ENCODE results near the gene PLEKHH2. TPM values are rescaled to one million over a fixed set of nuclear protein-coding genes. Genes with fewer than 3 reads are reported as not detected.

The PLEKHH2 gene
- total RNA-seq, 4 donors from 2014 or later = 6.8 to 77.3 (median 11.5) TPM

DNA sequence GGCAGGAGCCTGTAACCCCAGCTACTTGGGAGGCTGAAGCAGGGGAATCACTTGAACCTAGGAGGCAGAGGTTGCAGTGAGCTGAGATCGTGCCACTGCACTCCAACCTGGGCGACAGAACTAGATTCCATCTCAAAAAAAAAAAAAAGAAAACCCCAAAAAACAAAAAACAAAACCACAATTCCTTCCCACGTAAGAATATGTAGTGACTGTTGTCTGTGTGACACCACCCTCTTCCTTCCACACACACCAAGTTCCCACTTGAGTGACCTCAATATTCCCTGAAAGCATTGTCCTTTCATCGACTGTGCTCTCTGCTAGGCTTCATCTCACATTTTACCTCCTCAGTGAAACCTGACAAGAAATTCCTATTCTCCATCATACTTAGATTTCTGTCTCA is 32.4 kb upstream of the PLEKHH2 start:
- Histone ChIP-seq H3K4me1 (no peaks in the 10 kb centered on the region), H3K4me3 (no peak overlapping the region), H3K27ac (no peak overlapping the region), H3K27me3 (no peaks in the 10 kb centered on the region), H3K36me3 (no peaks in the 10 kb centered on the region), H3K9me3 (no peaks in the 10 kb centered on the region)
- no peak for TF ChIP-seq POLR2AphosphoS5 (IDR thresholded peaks at IDR 0.05)
- WGBS = 62% methylated on average over 4 of the region's 4 CpGs
- DNase-seq (ENCODE audit: low spot score in 2 of 2) = no peak

DNA sequence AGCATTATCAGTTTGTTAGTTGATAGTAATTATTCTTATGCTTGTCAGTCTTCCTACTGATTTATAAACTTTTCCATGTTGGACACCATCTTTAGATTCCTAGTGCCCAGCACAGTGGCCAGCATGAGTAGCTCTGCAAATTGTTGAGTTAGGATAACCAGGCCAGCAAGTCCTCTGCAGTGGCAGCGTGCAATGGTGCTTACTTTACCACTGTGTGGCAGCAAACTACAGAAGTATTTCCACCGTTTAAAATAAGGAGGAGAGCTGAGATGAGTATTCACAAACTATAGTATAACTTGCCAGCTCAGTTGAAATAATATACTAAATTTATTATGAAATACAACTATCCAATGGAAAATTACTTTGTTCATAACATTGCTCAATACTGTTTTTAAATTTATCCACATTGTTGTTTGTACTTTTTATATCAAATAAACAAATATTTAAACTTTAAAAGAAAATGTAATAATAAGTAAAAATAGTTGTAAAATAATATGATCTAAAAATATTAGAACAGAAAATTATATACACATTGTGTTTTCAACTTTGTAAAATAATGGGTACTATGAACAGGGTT is 31.9 kb upstream of the PLEKHH2 start:
- Histone ChIP-seq H3K27me3 (no peaks in the 10 kb centered on the region), H3K36me3 (no peaks in the 10 kb centered on the region), H3K9me3 (no peaks in the 10 kb centered on the region), H3K4me1 (no peaks in the 10 kb centered on the region), H3K27ac (no peak overlapping the region), H3K4me3 (no peak overlapping the region)
- DNase-seq (ENCODE audit: low spot score in 2 of 2) = no peak
- 4% methylated on average over 2 of the region's 2 CpGs for WGBS
- TF ChIP-seq POLR2A (IDR thresholded peaks at IDR 0.05) = no peak
- TF ChIP-seq, protein P1, sequence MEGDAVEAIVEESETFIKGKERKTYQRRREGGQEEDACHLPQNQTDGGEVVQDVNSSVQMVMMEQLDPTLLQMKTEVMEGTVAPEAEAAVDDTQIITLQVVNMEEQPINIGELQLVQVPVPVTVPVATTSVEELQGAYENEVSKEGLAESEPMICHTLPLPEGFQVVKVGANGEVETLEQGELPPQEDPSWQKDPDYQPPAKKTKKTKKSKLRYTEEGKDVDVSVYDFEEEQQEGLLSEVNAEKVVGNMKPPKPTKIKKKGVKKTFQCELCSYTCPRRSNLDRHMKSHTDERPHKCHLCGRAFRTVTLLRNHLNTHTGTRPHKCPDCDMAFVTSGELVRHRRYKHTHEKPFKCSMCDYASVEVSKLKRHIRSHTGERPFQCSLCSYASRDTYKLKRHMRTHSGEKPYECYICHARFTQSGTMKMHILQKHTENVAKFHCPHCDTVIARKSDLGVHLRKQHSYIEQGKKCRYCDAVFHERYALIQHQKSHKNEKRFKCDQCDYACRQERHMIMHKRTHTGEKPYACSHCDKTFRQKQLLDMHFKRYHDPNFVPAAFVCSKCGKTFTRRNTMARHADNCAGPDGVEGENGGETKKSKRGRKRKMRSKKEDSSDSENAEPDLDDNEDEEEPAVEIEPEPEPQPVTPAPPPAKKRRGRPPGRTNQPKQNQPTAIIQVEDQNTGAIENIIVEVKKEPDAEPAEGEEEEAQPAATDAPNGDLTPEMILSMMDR (IDR thresholded peaks at IDR 0.05) = peak in 1 of 2 donors; percentile 24

DNA sequence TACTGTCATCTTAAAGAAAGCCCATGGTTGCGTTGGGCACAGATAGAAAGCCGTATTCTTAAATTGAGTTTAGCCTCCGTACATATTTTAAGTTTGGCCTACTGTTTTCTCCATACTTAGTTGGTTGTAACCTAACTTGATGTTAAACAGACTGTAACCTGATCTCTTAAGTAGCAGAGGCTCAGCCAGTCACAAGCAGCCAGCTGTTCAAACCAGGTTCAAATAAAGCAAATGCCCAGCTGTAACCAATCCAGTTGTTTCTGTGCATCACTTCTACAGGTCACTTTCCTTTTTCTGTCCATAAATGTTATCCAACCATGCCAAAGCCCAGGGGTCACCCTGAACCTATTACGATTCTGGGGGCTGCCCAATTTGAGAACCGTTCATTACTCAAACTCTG is 31.2 kb upstream of the PLEKHH2 start:
- Histone ChIP-seq H3K36me3 (no peaks in the 10 kb centered on the region), H3K27me3 (no peaks in the 10 kb centered on the region), H3K4me3 (no peak overlapping the region), H3K27ac (no peak overlapping the region), H3K9me3 (no peaks in the 10 kb centered on the region), H3K4me1 (no peaks in the 10 kb centered on the region)
- TF ChIP-seq, protein P1 (IDR thresholded peaks at IDR 0.05) = no peak
- TF ChIP-seq POLR2AphosphoS5 (IDR thresholded peaks at IDR 0.05) (no peak), EP300 (IDR thresholded peaks at IDR 0.05) (no peak), POLR2A (IDR thresholded peaks at IDR 0.05) (no peak)
- DNase-seq (ENCODE audit: low spot score in 2 of 2) = no peak
- WGBS = 89% methylated on average over 5 of the region's 5 CpGs

DNA sequence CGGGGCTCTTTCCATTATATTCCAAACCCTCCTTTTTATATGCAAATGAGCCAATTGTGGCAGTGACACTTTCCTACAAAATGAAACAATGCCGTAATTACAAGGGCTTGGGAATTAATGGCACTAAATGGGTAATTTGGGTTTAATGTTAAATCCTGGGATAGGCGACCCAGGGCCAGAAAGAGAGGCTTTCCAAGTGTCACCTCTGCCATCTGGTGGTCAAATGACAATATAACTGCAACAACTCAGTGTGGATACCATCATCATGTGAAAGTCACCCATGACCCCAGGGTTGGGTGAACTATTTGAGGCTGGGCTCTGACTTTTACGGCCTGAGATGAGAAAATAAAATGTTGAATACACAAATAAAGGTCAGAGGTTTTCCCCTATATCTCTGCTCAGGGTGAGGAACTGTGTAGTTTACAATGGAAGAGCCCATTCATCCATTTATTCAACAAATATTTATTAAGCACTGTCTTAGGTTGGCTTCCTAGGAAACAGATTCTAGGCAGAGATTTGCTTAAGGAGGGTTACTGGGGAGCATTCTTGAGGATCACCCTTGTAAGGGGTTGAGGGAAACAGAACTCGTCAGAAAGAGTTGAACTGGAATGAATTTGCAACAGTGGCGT is 27.7 kb upstream of the PLEKHH2 start:
- Histone ChIP-seq H3K4me3 (no peak overlapping the region), H3K4me1 (peaks cover 4% of the 10 kb centered on the region), H3K27me3 (no peaks in the 10 kb centered on the region), H3K9me3 (no peaks in the 10 kb centered on the region), H3K36me3 (no peaks in the 10 kb centered on the region), H3K27ac (no peak overlapping the region)
- WGBS = 51% methylated on average over 6 of the region's 6 CpGs
- TF ChIP-seq EP300 (IDR thresholded peaks at IDR 0.05) (no peak), POLR2AphosphoS5 (IDR thresholded peaks at IDR 0.05) (no peak)
- TF ChIP-seq, protein P1 (IDR thresholded peaks at IDR 0.05) = peak; percentile 49 to 63
- DNase-seq (ENCODE audit: low spot score in 2 of 2) = no peak

DNA sequence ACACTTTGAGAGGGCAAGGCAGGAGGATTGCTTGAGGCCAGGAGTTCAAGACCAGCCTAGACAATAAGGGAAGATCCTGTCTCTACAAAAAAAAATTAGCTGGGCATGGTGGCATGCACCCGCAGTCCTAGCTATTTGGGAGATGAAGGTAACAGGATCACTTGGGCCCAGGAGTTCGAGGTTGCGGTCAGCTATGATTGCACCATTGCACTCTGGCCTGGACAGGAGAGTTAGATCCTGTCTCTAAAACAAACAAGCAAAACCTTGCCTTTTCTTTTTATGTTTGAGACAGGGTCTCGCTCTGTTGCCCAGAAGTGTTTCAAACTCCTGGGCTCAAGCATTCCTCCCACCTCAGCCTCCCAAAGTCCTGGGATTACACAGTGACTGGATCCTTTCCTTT is 26.7 kb upstream of the PLEKHH2 start:
- no peak overlapping the region for H3K4me3 ChIP-seq
- WGBS = 95% methylated on average over 4 of the region's 4 CpGs
- no peak overlapping the region for H3K27ac ChIP-seq

More for the DNA sequence above, 26.7 kb upstream of the PLEKHH2 start:
- Histone ChIP-seq H3K9me3 (no peaks in the 10 kb centered on the region), H3K4me1 (peaks cover 4% of the 10 kb centered on the region), H3K36me3 (no peaks in the 10 kb centered on the region), H3K27me3 (no peaks in the 10 kb centered on the region)
- TF ChIP-seq POLR2AphosphoS5 (IDR thresholded peaks at IDR 0.05) = no peak
- no peak for TF ChIP-seq EP300 (IDR thresholded peaks at IDR 0.05)
- no peak for TF ChIP-seq POLR2A (IDR thresholded peaks at IDR 0.05)
- TF ChIP-seq, protein P1 (IDR thresholded peaks at IDR 0.05) = no peak
- DNase-seq (ENCODE audit: low spot score in 2 of 2) = no peak

Measured in suprapubic skin (tissue), 4 donors.